ENCODE results near the gene CLSTN2.

DNA sequence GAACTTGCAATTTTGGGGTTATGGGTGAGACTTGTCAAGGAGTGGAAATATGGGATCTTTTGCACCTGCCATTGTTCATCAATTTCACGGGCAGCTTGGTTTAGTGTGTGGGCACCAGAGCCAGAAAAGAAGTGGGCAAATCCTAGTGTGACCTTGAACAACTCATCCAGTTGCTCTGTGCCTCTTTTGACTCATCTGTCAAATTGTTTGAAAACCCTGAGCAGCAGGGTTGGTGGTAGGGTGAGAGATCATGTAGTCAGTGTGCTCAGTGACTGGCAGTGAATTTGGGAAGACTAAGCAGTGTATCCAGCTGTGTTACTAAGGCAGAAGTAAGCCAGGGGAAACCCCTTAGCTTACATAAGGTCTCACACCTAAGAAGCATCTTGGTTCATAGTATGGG is 449.9 kb downstream of the CLSTN2 start:
- TF ChIP-seq POLR2A (IDR thresholded peaks at IDR 0.05), result no peak
- TF ChIP-seq, protein P1, sequence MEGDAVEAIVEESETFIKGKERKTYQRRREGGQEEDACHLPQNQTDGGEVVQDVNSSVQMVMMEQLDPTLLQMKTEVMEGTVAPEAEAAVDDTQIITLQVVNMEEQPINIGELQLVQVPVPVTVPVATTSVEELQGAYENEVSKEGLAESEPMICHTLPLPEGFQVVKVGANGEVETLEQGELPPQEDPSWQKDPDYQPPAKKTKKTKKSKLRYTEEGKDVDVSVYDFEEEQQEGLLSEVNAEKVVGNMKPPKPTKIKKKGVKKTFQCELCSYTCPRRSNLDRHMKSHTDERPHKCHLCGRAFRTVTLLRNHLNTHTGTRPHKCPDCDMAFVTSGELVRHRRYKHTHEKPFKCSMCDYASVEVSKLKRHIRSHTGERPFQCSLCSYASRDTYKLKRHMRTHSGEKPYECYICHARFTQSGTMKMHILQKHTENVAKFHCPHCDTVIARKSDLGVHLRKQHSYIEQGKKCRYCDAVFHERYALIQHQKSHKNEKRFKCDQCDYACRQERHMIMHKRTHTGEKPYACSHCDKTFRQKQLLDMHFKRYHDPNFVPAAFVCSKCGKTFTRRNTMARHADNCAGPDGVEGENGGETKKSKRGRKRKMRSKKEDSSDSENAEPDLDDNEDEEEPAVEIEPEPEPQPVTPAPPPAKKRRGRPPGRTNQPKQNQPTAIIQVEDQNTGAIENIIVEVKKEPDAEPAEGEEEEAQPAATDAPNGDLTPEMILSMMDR (IDR thresholded peaks at IDR 0.05), result no peak
